Lung (tissue), 12 donors: ENCODE results near the gene AMBRA1. TPM values are rescaled to one million over a fixed set of nuclear protein-coding genes. Genes with fewer than 3 reads are reported as not detected.

Experiments
- ATAC-seq: fragments of 200-7000 bp; cut with Tn5 transposase; one replicate; pipeline ENCODE4 v1.9.1; 2020; ENCODE audit warnings: moderate number of reproducible peaks; ENCODE audit not compliant: insufficient read depth, low FRiP score
- DNase-seq, 3 donors: peaks; one replicate each; pipeline ENCODE4 v3.0.0-alpha.2; 2013 to 2017
- H3K27ac ChIP-seq, 2 donors: one replicate each; pipeline ENCODE4 v1.5.1; 2013; ENCODE audit warnings: mild to moderate bottlenecking in 2 of 2, moderate library complexity in 2 of 2, control low read depth in 1 of 2, inconsistent platforms in 1 of 2, low read depth in 1 of 2, low read length in 1 of 2
- H3K27me3 ChIP-seq, 3 donors: one replicate each; pipeline ENCODE4 v1.5.1; 2013; ENCODE audit warnings: low read length in 2 of 3; ENCODE audit not compliant: control insufficient read depth in 3 of 3, insufficient read depth in 3 of 3
- H3K36me3 ChIP-seq, 4 donors: one replicate each; pipeline ENCODE4 v1.5.1; 2013; ENCODE audit warnings: low read length in 4 of 4, mild to moderate bottlenecking in 1 of 4, moderate library complexity in 1 of 4; ENCODE audit not compliant: control insufficient read depth in 4 of 4, insufficient read depth in 4 of 4
- H3K4me1 ChIP-seq, 5 donors: one replicate each; pipeline ENCODE4 v1.5.1; 2013; ENCODE audit warnings: low read length in 5 of 5, mild to moderate bottlenecking in 2 of 5, moderate library complexity in 1 of 5; ENCODE audit not compliant: control insufficient read depth in 5 of 5, insufficient read depth in 5 of 5
- H3K4me3 ChIP-seq: one replicate; pipeline ENCODE4 v1.5.1; 2013; ENCODE audit warnings: mild to moderate bottlenecking, control low read depth, moderate library complexity
- H3K9ac ChIP-seq, 2 donors: one replicate each; pipeline ENCODE4 v1.5.1; 2013; ENCODE audit warnings: low read length in 2 of 2, control low read depth in 1 of 2; ENCODE audit not compliant: insufficient read depth in 1 of 2
- H3K9me3 ChIP-seq, 4 donors: one replicate each; pipeline ENCODE4 v1.5.1; 2013; ENCODE audit warnings: low read length in 3 of 4, mild to moderate bottlenecking in 1 of 4, moderate library complexity in 1 of 4; ENCODE audit not compliant: control insufficient read depth in 4 of 4, insufficient read depth in 3 of 4
- WGBS, 2 donors: extraction: QIAGEN DNeasy Blood & Tissue Kit; methylation state at CpG; one replicate each; pipeline ENCODE4 v1.1.7; 2013; 5-methylcytosine and 5-hydroxymethylcytosine counted together
- polyA plus RNA-seq, 2 donors: library from polyadenylated mRNA; stranded (reverse); fragments of 200-250 nt; gene quantifications; one replicate each; pipeline ENCODE4 v1.2.1, GENCODE V29; 2013
- total RNA-seq, 2 donors: library from RNA; depleted of rRNA in 1 of 2; stranded (reverse); fragments of >200 nt in 1 of 2; gene quantifications; one replicate each; pipeline ENCODE4 v1.2.1, GENCODE V29; 2014 to 2021
- TF ChIP-seq, protein P1 (sequence below): IDR thresholded peaks from 2 replicates; pipeline ENCODE4 v1.5.1; 2012; ENCODE audit warnings: mild to moderate bottlenecking; ENCODE audit errors: control extremely low read depth, extremely low read depth
- donor health status: control.
- donor health status: control.
- donor health status: Bipolar disorder and iron deficiency.
- donor health status: healthy.
- donor health status: DM: yes; HTN: yes; CAD: no.

The AMBRA1 gene
- total and polyA plus RNA-seq, 4 donors, result 7.4 to 41.2 (median 23.7) TPM

DNA sequence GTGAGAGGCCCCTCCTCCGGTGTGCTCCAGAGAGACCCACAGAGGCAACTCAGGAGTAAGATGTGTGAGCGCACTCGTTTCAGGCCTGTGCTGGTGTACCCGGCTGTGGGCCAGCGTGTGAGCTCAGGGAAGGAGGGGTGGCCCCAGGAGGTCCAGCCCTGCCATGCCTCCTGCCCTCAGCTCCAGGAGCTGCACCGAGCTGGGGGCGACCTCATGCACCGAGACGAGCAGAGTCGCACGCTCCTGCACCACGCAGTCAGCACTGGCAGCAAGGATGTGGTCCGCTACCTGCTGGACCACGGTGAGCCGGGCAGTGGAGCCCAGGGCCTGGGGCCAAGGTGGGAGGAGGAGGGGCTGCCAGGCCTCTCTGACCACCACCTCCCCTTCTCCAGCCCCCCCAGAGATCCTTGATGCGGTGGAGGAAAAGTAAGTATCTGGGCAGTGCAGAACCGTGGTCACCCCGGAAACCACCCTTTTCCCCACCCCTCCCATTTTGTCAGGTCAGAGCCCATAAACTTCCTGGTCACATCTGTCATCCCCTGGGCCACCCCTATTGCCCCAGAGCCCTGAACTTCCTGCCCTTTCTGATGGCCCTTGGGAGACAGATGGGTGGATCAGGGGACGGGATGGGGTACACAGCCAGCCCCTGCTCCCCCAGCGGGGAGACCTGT is 214.9 kb downstream of the AMBRA1 start:
- TF ChIP-seq, protein P1, sequence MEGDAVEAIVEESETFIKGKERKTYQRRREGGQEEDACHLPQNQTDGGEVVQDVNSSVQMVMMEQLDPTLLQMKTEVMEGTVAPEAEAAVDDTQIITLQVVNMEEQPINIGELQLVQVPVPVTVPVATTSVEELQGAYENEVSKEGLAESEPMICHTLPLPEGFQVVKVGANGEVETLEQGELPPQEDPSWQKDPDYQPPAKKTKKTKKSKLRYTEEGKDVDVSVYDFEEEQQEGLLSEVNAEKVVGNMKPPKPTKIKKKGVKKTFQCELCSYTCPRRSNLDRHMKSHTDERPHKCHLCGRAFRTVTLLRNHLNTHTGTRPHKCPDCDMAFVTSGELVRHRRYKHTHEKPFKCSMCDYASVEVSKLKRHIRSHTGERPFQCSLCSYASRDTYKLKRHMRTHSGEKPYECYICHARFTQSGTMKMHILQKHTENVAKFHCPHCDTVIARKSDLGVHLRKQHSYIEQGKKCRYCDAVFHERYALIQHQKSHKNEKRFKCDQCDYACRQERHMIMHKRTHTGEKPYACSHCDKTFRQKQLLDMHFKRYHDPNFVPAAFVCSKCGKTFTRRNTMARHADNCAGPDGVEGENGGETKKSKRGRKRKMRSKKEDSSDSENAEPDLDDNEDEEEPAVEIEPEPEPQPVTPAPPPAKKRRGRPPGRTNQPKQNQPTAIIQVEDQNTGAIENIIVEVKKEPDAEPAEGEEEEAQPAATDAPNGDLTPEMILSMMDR, result no peak
- H3K4me1 ChIP-seq, result peaks cover 0 to 19% (median 7%) of the 10 kb centered on the region in 5 donors
- ATAC-seq, result no peak
- H3K9ac ChIP-seq, result no peak overlapping the region
- H3K36me3 ChIP-seq, result peaks cover under 1 to 41% (median 9%) of the 10 kb centered on the region in 4 donors
- H3K9me3 ChIP-seq, result no peaks in the 10 kb centered on the region
- H3K27ac ChIP-seq, result no peak overlapping the region
- DNase-seq, result no peak
- no peak overlapping the region for H3K4me3 ChIP-seq
- WGBS, 2 donors, result 68 to 78% methylated on average over 20 of the region's 20 CpGs
- H3K27me3 ChIP-seq, result no peaks in the 10 kb centered on the region

DNA sequence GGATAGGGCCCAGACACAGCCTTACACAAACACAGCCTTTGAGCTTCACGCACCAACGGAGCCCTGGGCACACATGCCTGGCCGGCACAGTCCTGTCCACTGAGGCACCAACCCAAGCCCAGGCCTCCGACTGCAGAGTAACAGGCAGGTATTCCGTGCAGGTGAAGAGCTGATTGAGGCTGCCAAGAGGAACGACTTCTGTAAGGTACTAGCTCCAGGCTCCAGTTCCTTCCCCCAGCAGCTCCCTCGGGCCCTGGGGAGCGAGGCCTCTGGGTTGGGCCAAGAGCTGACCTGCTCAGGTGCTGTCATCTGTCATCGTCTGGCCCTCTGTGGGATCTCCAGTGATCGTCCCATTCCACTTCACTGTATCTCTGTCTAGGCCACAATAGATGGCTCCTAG is 215.5 kb downstream of the AMBRA1 start:
- no peak overlapping the region for H3K9ac ChIP-seq
- H3K4me3 ChIP-seq, result no peak overlapping the region
- DNase-seq, result no peak
- TF ChIP-seq, protein P1, result no peak
- H3K36me3 ChIP-seq, result peaks cover 3 to 45% (median 7%) of the 10 kb centered on the region in 4 donors
- 87 to 90% methylated on average over 10 of the region's 10 CpGs for WGBS, 2 donors
- peaks cover 0 to 16% (median 7%) of the 10 kb centered on the region in 5 donors for H3K4me1 ChIP-seq
- H3K27me3 ChIP-seq, result no peaks in the 10 kb centered on the region
- H3K27ac ChIP-seq, result no peak overlapping the region
- H3K9me3 ChIP-seq, result no peaks in the 10 kb centered on the region
- no peak for ATAC-seq

DNA sequence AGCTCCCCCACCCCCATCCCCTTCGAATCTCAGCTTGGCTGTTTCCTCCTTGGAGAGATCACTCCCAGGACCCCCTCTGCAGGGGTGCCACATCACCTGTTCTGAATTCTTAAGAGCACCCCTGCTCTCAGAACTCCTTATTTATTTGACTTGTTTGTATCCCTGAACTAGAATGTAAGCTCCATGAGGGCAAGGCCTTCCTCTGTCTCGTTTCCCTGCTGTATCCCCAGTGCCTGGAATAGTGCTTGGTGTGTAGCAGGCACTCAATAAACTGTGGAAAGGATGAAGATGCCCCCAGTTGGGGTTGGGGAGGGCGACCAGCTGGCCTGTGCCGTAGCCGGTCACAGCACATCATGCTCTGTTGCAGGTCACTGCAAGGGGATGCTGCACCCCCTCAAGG is 216.0 kb downstream of the AMBRA1 start:
- no peak overlapping the region for H3K4me3 ChIP-seq
- H3K4me1 ChIP-seq, result peaks cover 0 to 11% (median 4%) of the 10 kb centered on the region in 5 donors
- no peaks in the 10 kb centered on the region for H3K27me3 ChIP-seq
- DNase-seq (no peak), ATAC-seq (no peak)
- no peak overlapping the region for H3K27ac ChIP-seq
- TF ChIP-seq, protein P1, result no peak
- WGBS, 2 donors, result 93 to 94% methylated on average over 5 of the region's 5 CpGs
- peaks cover 3 to 47% (median 5%) of the 10 kb centered on the region in 4 donors for H3K36me3 ChIP-seq
- H3K9ac ChIP-seq, result peak overlapping the region in 1 of 2 donors; percentile 25
- H3K9me3 ChIP-seq, result no peaks in the 10 kb centered on the region

DNA sequence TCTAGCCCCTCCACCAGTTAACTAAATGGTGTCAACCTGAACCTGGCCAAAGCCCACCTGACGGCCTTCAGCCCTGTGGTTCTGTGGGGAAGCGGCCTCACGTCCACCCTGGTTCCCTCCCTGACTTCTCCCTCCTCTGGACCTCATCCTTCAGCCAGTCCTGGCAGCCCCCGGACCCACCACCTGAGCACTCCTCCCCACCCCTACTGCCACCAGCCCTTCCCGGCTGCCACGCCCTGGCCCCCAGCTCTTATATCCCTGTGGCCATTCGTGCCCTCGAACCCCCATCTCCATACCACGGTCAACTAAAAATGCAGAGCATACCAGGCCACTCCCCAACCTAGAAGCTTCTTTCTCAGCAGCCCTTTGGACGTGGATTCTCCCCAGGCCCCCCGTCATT is 216.5 kb downstream of the AMBRA1 start:
- 95 to 97% methylated on average over 11 of the region's 11 CpGs for WGBS, 2 donors
- Histone ChIP-seq H3K4me3 (no peak overlapping the region), H3K9ac (no peak overlapping the region), H3K4me1 (peaks cover 0 to 6% (median 0%) of the 10 kb centered on the region in 5 donors), H3K27me3 (no peaks in the 10 kb centered on the region), H3K36me3 (peaks cover 3 to 53% (median 4%) of the 10 kb centered on the region in 4 donors), H3K27ac (no peak overlapping the region), H3K9me3 (no peaks in the 10 kb centered on the region)
- TF ChIP-seq, protein P1, result no peak
- DNase-seq, result no peak
- ATAC-seq, result no peak
